GM21526 (cell line): ENCODE results near the gene KCNIP1.

ENCODE experiments used
- ATAC-seq: cut with Tn5 transposase; IDR thresholded peaks from one replicate; pipeline ENCODE4 v1.9.1; 2021; ENCODE audit warnings: moderate library complexity; ENCODE audit not compliant: unreplicated experiment, low FRiP score

KCNIP1 gene

GRCh38 chr5:170503990-170504596 lies at the start of gene KCNIP1:
TSS of gene KCNIP1 (plus strand) at chr5:170504020.
- no peak for ATAC-seq

DNA sequence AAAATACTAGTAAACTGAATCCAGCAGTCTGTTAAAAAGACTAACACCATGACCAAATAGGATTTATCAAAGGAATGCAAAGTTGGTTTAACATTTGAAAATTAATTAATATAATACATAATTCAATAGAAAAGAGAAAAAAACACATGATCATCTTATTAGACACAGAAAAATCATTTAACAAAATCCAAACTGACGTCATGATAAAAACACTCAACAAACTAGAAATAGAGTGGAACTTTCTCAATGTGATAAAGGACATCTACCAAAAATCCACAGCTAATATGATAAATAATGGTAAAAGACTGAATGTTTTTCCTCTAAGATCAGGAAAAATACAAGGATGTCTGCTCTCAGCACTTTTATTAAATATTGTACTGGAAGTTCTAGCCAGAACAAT lies 40.4 kb upstream of the KCNIP1 start:
- no peak for ATAC-seq

DNA sequence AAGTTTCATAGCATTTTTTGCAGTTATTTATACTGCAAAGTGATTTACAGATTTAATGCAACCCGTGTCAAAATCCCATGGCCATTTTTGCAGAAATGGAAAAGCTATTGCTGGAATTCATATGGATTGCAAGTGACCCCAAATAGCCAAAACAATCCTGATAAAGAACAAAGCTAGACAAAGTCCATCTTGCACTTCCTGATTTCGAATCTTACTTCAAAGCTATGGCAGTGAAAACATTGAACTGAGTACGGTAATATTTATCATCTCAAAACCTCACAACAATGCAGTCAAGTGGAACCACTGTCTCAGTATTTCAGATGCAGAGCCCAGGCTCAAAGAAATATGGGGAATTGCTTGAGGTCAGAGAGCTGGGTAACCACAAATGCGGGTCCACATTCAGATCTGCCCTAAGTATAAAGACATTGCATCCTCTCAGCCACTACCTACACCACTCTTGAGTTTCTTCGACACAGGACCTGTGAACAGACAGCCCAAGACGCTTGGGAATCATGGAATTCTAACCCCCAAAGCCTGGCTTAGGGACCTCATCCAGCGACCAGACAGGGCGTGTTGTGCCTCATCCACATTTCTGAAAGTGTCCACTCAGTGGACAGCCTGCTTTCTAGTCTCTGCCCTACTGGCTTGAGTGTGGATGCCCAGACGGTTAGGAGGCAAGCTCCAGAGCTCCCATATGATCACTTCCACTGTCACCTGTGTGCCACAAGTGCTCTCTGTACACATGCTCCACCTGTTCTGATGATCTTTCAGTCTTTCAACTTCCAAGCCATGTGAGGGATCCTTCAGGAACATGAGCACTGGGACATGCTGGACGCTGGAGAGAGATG lies 39.3 kb upstream of the KCNIP1 start:
- no peak for ATAC-seq

GRCh38 chr5:170466553-170466952 lies 37.3 kb upstream of the KCNIP1 start:
- no peak for ATAC-seq

GRCh38 chr5:170466988-170467707 lies 36.7 kb upstream of the KCNIP1 start:
- no peak for ATAC-seq

- no peak for ATAC-seq
These were observed 35.1 kb upstream of the KCNIP1 start for GRCh38 chr5:170468633-170469285.

DNA sequence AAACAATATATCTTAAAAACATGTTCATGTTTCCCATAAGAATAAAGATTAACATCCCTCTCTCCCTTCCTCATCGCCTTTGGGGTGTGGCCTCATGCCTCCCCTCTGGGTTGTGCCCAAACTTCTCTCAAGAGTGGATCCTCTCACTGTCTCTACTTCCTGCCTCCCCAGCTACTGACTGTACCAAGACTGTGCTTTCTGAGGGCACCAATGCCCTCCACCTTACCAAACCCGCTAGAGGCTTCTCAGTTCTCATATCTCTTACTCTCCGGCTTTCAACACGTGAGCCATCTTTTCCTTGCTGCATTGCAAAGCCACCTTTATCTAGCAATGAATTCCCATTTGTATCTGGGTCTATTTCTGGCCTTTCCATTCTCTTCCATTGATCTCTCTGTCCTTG lies 34.4 kb upstream of the KCNIP1 start:
- no peak for ATAC-seq

- ATAC-seq = no peak
These were observed 33.5 kb upstream of the KCNIP1 start for GRCh38 chr5:170470275-170470674.

GRCh38 chr5:170470808-170471404 lies 32.9 kb upstream of the KCNIP1 start:
- no peak for ATAC-seq

DNA sequence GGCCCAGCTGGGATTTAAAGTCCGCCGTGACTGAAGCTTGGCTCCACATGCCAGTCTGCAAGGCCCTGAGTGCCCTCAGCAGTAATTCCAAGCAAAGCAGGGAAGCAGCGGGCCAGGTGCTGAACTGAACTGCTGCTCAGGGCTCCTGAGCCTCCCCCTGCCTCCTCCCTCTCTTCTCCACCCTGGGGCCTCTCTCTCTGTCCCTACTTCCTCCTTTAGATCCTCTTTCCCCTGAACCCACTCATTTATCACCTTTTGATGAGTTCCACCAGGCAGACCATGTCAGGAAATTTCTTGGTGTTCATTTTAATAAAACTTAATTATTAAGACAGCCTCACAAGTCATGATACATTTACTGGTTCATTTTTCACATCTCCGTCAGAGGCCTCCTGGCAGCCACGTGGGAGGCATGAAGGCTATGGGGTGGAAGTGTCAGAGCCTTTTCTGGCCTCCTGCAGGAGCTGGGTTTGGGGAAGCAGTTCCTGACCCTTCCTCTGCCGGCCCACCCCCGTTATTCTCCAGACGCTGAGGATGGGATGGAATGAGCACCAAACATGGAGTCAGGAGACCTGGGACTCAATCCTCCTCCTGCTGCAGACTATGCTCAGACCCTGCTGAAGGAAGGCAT lies 32.2 kb upstream of the KCNIP1 start:
- no peak for ATAC-seq

DNA sequence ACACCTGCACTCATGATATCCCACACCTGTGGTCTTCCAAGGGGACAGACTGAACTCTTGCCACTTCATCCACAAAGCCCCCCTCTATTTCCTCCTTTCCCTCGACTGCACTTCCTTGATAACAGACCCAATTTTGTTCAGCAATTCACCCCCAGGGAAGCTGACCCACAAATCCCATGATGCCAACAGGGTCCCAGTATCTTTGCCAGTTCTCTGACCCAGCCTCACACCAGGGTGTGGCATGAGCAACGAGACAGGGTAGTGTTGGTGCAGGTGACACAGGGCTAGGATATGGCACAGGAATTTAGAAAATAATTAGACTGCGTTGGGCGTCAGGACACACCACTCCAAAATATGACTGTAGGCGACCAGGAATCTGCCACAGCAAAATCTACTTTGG lies 30.2 kb upstream of the KCNIP1 start:
- ATAC-seq = no peak

- no peak for ATAC-seq
These were observed 29.1 kb upstream of the KCNIP1 start for GRCh38 chr5:170474489-170475274.

- no peak for ATAC-seq
These were observed 28.4 kb upstream of the KCNIP1 start for GRCh38 chr5:170475294-170476000.

DNA sequence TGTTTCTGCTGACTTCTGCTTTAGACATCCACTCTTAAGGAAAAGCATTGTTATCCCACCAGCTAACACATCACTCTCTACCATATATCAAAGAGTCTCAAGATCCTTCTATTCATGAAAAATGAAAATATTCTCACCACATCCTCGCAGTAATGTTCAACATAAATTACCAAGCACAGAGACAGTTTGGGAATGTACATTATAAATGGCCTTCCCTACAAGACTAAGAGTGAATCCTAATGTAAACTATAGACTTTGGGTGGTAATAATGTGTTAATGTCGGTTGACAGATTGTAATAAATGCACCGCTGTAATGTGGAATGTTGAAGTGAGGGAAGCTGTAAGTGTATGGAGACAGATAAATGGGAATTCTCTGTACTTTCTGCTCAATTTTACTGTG lies 27.1 kb upstream of the KCNIP1 start:
- ATAC-seq = no peak

DNA sequence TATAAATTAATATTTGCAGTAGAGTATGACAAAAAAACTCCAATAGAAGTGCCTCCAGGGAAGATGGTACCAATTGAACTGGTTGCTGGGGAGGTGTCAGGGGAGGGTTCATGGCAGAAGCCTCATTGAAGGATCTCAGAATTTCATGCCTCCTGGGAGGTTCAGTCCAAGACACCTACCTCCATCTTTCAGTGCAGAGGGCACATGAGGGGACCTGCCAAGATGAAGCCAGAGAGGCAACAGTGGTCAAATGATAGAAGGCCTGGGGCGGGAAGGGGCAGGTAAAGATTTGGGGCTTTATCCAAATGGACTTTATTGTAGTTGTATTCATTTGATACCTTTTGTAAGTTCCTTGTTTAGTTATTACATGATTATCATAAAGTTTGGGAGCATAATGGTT lies 25.9 kb upstream of the KCNIP1 start:
- ATAC-seq = no peak

- no peak for ATAC-seq
These were observed 25.5 kb upstream of the KCNIP1 start for GRCh38 chr5:170478306-170478705.

DNA sequence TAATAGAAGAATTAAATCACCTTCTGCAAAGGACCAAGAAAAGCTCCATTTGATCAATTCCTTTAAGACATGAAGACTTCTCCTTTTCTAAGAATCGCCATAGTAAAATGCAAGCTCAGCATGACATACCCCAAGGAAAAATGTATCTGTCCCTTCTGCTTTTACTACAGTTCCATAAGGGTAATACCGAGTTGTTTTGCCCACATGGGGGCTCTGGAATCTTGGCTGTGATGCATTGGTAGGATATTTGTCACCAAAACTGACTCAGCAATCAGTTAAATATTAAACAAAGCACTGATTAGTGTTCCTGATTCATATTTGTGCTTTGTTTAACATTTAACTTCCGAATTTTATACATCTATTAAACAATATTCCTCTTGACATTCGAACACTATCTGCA lies 24.3 kb upstream of the KCNIP1 start:
- no peak for ATAC-seq

DNA sequence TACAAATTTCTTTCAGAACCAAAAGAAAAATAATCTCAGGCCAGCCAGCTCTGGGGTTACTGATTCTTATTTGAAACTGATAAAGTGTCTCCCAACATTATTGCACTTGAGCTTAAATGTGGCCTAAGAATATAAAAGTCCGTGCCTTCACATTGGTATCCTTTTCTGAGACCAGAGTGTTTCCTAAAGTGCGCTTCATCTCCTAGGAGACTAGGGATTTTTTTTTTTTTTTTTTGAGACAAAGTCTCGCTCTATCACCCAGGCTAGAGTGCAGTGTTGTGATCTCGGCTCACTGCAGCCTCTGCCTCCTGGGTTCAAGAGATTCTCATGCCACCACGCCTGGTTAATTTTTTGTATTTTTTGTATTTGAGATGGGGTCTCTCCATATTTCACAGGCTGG lies 23.6 kb upstream of the KCNIP1 start:
- no peak for ATAC-seq

- no peak for ATAC-seq
These were observed 22.0 kb upstream of the KCNIP1 start for GRCh38 chr5:170481849-170482248.
